ENCODE results near the gene RELN.

DNA sequence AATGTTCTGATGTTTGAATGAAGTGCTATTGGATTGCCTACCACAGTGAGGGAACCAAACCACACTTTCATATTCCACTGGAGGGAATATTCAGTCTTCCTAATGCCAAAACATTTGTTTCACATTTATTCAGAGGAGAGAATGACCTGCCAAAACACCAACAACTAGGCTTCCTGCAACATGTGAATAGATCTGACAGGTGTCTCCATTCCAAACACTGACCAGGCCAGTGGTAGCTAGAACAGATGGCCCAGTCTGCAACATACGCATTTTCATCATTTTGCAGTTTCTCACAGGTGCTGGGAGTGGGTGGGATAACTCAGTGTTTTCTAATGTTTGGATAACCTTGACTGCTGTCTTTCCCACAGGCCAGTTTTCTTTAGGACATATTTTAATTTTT lies 110.0 kb downstream of the RELN start:
- no peak for TF ChIP-seq POLR2AphosphoS5 (IDR thresholded peaks at IDR 0.05; ENCODE audit: low read depth, low read length)
- TF ChIP-seq POLR2A (IDR thresholded peaks at IDR 0.05; ENCODE audit: low read depth, low read length): no peak
- no peak for TF ChIP-seq TAF1 (IDR thresholded peaks at IDR 0.05; ENCODE audit: low read depth, low read length)
- TF ChIP-seq POU2F2 (IDR thresholded peaks at IDR 0.05; ENCODE audit: low read depth, low read length): no peak
- TF ChIP-seq SPI1 (IDR thresholded peaks at IDR 0.05; ENCODE audit: low read depth, low read length): no peak
- no peak for TF ChIP-seq PAX5 (IDR thresholded peaks at IDR 0.05; ENCODE audit: insufficient read depth, low read length, severe bottlenecking)
